Hematopoietic multipotent progenitor cell treated with erythropoietin and hydrocortisone succinate and interleukin-3 and kit ligand, for 6 days (in vitro differentiated cells): Measurements from ENCODE around the gene POC1B.
A peak's percentile ranks its signal among the peaks of the same experiment; 100 is the strongest.

Source experiments
- DNase-seq: peaks from one replicate; pipeline ENCODE4 v3.0.0-alpha.2; 2015

POC1B gene

GRCh38 chr12:89525824-89526770, at the start of gene POC1B:
Gene POC1B (minus strand): TSS chr12:89526047. CDS start chr12:89525895, 152 bp downstream.
- peak; percentile 92 for DNase-seq

- DNase-seq = no peak
Measured at GRCh38 chr12:89575374-89575773, 49.5 kb upstream of the POC1B start.

- peak; percentile 79 for DNase-seq
Measured at GRCh38 chr12:89574736-89575208, 48.9 kb upstream of the POC1B start.

- DNase-seq = no peak
Measured at GRCh38 chr12:89573051-89573810, 47.4 kb upstream of the POC1B start.

- no peak for DNase-seq
Measured at GRCh38 chr12:89571491-89572195, 45.8 kb upstream of the POC1B start.

- DNase-seq = no peak
Measured at GRCh38 chr12:89568484-89568883, 42.6 kb upstream of the POC1B start.

GRCh38 chr12:89567691-89568239, 41.9 kb upstream of the POC1B start:
- no peak for DNase-seq

- DNase-seq = no peak
Measured at GRCh38 chr12:89566615-89567014, 40.8 kb upstream of the POC1B start.

- no peak for DNase-seq
Measured at GRCh38 chr12:89565002-89565401, 39.2 kb upstream of the POC1B start.

- no peak for DNase-seq
Measured at GRCh38 chr12:89559753-89560152, 33.9 kb upstream of the POC1B start.

- DNase-seq = no peak
Measured at GRCh38 chr12:89556976-89557375, 31.1 kb upstream of the POC1B start.

- no peak for DNase-seq
Measured at GRCh38 chr12:89552376-89552775, 26.5 kb upstream of the POC1B start.

GRCh38 chr12:89551747-89552146, 25.9 kb upstream of the POC1B start:
- DNase-seq = no peak

GRCh38 chr12:89547101-89547500, 21.3 kb upstream of the POC1B start:
- DNase-seq = no peak

GRCh38 chr12:89546151-89546550, 20.3 kb upstream of the POC1B start:
- no peak for DNase-seq

- DNase-seq = no peak
Measured at GRCh38 chr12:89544681-89545184, 18.9 kb upstream of the POC1B start.

GRCh38 chr12:89544022-89544421, 18.2 kb upstream of the POC1B start:
- DNase-seq = peak; percentile 67

- DNase-seq = peak; percentile 95
Measured at GRCh38 chr12:89542912-89543592, 17.2 kb upstream of the POC1B start.

GRCh38 chr12:89542236-89542635, 16.4 kb upstream of the POC1B start:
- DNase-seq = no peak

GRCh38 chr12:89540586-89540985, 14.7 kb upstream of the POC1B start:
- DNase-seq = peak; percentile 80

- peak; percentile 49 for DNase-seq
Measured at GRCh38 chr12:89539426-89540223, 13.8 kb upstream of the POC1B start.
